ENCODE data around the gene ADSS1.

- TF ChIP-seq, protein P1, sequence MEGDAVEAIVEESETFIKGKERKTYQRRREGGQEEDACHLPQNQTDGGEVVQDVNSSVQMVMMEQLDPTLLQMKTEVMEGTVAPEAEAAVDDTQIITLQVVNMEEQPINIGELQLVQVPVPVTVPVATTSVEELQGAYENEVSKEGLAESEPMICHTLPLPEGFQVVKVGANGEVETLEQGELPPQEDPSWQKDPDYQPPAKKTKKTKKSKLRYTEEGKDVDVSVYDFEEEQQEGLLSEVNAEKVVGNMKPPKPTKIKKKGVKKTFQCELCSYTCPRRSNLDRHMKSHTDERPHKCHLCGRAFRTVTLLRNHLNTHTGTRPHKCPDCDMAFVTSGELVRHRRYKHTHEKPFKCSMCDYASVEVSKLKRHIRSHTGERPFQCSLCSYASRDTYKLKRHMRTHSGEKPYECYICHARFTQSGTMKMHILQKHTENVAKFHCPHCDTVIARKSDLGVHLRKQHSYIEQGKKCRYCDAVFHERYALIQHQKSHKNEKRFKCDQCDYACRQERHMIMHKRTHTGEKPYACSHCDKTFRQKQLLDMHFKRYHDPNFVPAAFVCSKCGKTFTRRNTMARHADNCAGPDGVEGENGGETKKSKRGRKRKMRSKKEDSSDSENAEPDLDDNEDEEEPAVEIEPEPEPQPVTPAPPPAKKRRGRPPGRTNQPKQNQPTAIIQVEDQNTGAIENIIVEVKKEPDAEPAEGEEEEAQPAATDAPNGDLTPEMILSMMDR (IDR thresholded peaks at IDR 0.05), result no peak
- TF ChIP-seq, protein P2, sequence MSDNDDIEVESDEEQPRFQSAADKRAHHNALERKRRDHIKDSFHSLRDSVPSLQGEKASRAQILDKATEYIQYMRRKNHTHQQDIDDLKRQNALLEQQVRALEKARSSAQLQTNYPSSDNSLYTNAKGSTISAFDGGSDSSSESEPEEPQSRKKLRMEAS (CRISPR knock-in tag; IDR thresholded peaks at IDR 0.05), result peak; percentile 79
- TF ChIP-seq STAT6 (CRISPR knock-in tag; conservative IDR thresholded peaks at IDR 0.05; ENCODE audit: low read depth), result no peak
- no peak for TF ChIP-seq CREM (CRISPR knock-in tag; IDR thresholded peaks at IDR 0.05)
- TF ChIP-seq ZNF512 (CRISPR knock-in tag; IDR thresholded peaks at IDR 0.05; ENCODE audit: borderline replicate concordance), result no peak
These were observed 46.3 kb upstream of the ADSS1 start for GRCh38 chr14:104677512-104678332.
